Gastrocnemius medialis (tissue), 4 donors: Measurements from ENCODE around the gene ANKRD7.

Experiments used
- CTCF ChIP-seq, 5 experiments: fragments of 450-650 bp in 3 of 5; fragments of 200-600 bp in 2 of 5; sonication (generic) in 2 of 5; IDR thresholded peaks in 4 of 5; conservative IDR thresholded peaks in 1 of 5; 1 replicate in 4 of 5; 2 replicates in 1 of 5; pipeline ENCODE4 v1.5.1; 2016 to 2019; ENCODE audit warnings: antibody characterized with exemption in 5 of 5, mild to moderate bottlenecking in 3 of 5, moderate library complexity in 3 of 5
- POLR2A ChIP-seq, 2 donors: fragments of 450-650 bp; IDR thresholded peaks; one replicate each; pipeline ENCODE4 v1.6.1; 2017; ENCODE audit warnings: antibody characterized with exemption in 2 of 2, mild to moderate bottlenecking in 2 of 2, moderate library complexity in 2 of 2

GRCh38 chr7:118194571-118194970 is 29.9 kb upstream of the ANKRD7 start:
- no peak for TF ChIP-seq CTCF (IDR thresholded peaks at IDR 0.05 in 4 of 5, conservative IDR thresholded peaks at IDR 0.05 in 1 of 5)
- no peak for TF ChIP-seq POLR2A (IDR thresholded peaks at IDR 0.05)
